Peyer's patch (tissue), 4 donors: ENCODE data around the gene ESYT3. TPM values are rescaled to one million over a fixed set of nuclear protein-coding genes. Genes with fewer than 3 reads are reported as not detected.
"Not testable (repeated sequence)": the region's sequence is repeated elsewhere in the genome, so short reads cannot be mapped to it uniquely, and the experiment has no call there.

Experiments used
- DNase-seq, 3 donors: peaks; one replicate each; pipeline ENCODE4 v3.0.0-alpha.2; 2017 to 2019
- H3K27ac ChIP-seq, 4 donors: fragments of 200-600 bp; sonication (generic); one replicate each; pipeline ENCODE4 v1.5.1; 2016 to 2019
- H3K27me3 ChIP-seq, 2 donors: fragments of 200-600 bp; sonication (generic); one replicate each; pipeline ENCODE4 v1.5.1; 2019
- H3K36me3 ChIP-seq, 3 donors: fragments of 200-600 bp; sonication (generic); one replicate each; pipeline ENCODE4 v1.5.1; 2016 to 2019
- H3K4me1 ChIP-seq, 4 donors: fragments of 200-600 bp; sonication (generic); one replicate each; pipeline ENCODE4 v1.5.1; 2016 to 2019
- H3K4me3 ChIP-seq, 4 donors: fragments of 200-600 bp; sonication (generic); 1 replicate in 3 of 4; 2 replicates in 1 of 4; pipeline ENCODE4 v1.5.1; 2016 to 2019; ENCODE audit warnings: mild to moderate bottlenecking in 1 of 4
- H3K9me3 ChIP-seq, 4 donors: fragments of 200-600 bp; sonication (generic); one replicate each; pipeline ENCODE4 v1.5.1; 2016 to 2019; ENCODE audit warnings: mild to moderate bottlenecking in 1 of 4
- POLR2A ChIP-seq, 2 donors: fragments of 450-650 bp; IDR thresholded peaks; one replicate each; pipeline ENCODE4 v1.5.1; 2017; ENCODE audit warnings: antibody characterized with exemption in 2 of 2, mild to moderate bottlenecking in 2 of 2, moderate library complexity in 2 of 2
- total RNA-seq, 4 donors: library from RNA; depleted of rRNA; stranded (reverse); fragments of >200 nt; gene quantifications; one replicate each; pipeline ENCODE4 v1.1.0, GENCODE V29; 2016
- TF ChIP-seq, protein P1 (sequence below), 6 experiments: fragments of 450-650 bp in 4 of 6; fragments of 200-600 bp in 2 of 6; sonication (generic) in 1 of 6; IDR thresholded peaks; one replicate each; pipeline ENCODE4 v1.5.1; 2017 to 2019; ENCODE audit warnings: antibody characterized with exemption in 6 of 6, mild to moderate bottlenecking in 3 of 6, moderate library complexity in 1 of 6

ESYT3 gene
- total RNA-seq, 4 donors from 2014 or later, result 0.35 to 2.5 (median 1.5) TPM

DNA sequence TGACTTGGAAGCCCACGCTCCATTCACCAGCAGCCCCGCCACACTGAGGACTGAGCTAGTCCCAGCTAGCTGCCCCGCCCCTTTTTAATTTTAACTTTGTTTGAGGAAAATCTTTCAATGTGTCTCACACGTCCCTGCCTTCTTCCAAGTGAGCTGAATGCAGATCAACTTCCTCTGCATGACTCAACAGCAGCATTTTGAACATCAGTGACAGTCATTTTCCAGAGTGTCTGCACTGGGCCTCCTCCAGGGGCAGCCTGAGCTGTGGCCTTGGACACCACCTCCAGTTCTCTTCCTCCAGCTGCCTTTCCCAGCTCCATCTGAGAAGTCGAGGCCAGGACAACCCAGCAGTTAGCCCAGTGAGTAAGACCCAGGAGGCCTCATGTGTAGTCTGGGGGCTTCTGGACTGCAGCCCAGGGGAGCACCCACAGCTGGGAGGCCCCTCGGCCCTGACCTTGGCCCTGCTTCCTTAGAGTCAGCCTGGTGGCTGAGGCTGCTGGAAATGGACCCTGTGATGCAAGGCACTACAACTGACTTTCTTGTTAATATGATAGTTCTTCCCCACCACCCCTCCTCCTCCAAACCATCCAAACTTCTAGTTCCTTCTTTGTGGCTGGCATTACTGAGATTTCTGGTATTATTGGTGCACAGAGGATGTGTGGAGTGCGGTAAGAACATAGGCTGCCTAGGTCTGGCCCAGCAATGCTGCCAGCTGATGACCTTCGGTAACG, 21.4 kb upstream of the ESYT3 start:
- Histone ChIP-seq H3K36me3 (no peaks in the 10 kb centered on the region), H3K27ac (no peak overlapping the region), H3K9me3 (no peaks in the 10 kb centered on the region), H3K4me3 (no peak overlapping the region), H3K27me3 (no peaks in the 10 kb centered on the region), H3K4me1 (no peaks in the 10 kb centered on the region)
- TF ChIP-seq POLR2A (IDR thresholded peaks at IDR 0.05), result no peak
- TF ChIP-seq, protein P1, sequence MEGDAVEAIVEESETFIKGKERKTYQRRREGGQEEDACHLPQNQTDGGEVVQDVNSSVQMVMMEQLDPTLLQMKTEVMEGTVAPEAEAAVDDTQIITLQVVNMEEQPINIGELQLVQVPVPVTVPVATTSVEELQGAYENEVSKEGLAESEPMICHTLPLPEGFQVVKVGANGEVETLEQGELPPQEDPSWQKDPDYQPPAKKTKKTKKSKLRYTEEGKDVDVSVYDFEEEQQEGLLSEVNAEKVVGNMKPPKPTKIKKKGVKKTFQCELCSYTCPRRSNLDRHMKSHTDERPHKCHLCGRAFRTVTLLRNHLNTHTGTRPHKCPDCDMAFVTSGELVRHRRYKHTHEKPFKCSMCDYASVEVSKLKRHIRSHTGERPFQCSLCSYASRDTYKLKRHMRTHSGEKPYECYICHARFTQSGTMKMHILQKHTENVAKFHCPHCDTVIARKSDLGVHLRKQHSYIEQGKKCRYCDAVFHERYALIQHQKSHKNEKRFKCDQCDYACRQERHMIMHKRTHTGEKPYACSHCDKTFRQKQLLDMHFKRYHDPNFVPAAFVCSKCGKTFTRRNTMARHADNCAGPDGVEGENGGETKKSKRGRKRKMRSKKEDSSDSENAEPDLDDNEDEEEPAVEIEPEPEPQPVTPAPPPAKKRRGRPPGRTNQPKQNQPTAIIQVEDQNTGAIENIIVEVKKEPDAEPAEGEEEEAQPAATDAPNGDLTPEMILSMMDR (IDR thresholded peaks at IDR 0.05), result no peak
- no peak for DNase-seq

GRCh38 chr3:138416236-138416635, 18.2 kb upstream of the ESYT3 start:
- not testable (repeated sequence) for H3K9me3 ChIP-seq, DNase-seq, H3K27me3 ChIP-seq, H3K36me3 ChIP-seq, H3K4me1 ChIP-seq, H3K4me3 ChIP-seq, H3K27ac ChIP-seq

DNA sequence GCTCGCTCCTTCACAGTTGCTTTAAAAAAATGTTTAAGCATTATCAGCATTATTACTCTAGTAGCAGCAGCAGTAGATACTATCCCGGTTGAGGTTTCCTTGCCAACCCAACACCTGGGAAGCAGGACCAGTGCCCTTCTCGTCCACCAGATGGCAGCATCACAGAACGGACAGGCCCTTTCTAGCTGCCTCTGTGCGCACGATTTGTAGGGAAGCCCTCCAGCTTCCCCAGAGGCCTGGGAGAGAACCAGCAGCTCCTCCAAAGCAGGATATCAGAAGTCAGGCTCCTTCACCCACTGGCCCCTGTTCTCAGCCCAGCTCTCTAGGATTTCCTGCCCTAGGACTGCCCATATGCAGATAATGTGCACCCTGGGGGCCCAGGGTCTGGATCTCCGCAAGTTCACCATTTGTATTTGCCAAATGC, 16.8 kb upstream of the ESYT3 start:
- TF ChIP-seq, protein P1 (IDR thresholded peaks at IDR 0.05), result peak; percentile 33 to 81 (median 77)
- TF ChIP-seq POLR2A (IDR thresholded peaks at IDR 0.05), result no peak

GRCh38 chr3:138418601-138419206, 15.7 kb upstream of the ESYT3 start:
- Histone ChIP-seq H3K27me3 (no peaks in the 10 kb centered on the region), H3K9me3 (no peaks in the 10 kb centered on the region), H3K4me3 (no peak overlapping the region), H3K4me1 (no peaks in the 10 kb centered on the region), H3K36me3 (no peaks in the 10 kb centered on the region), H3K27ac (no peak overlapping the region)
- TF ChIP-seq POLR2A (IDR thresholded peaks at IDR 0.05), result no peak
- TF ChIP-seq, protein P1 (IDR thresholded peaks at IDR 0.05), result no peak
- DNase-seq, result no peak

More for the DNA sequence above, 16.8 kb upstream of the ESYT3 start:
- Histone ChIP-seq H3K9me3 (no peaks in the 10 kb centered on the region), H3K4me3 (no peak overlapping the region), H3K36me3 (no peaks in the 10 kb centered on the region), H3K27me3 (no peaks in the 10 kb centered on the region), H3K4me1 (no peaks in the 10 kb centered on the region), H3K27ac (no peak overlapping the region)
- peak; percentile 49 to 87 (median 70) for DNase-seq

DNA sequence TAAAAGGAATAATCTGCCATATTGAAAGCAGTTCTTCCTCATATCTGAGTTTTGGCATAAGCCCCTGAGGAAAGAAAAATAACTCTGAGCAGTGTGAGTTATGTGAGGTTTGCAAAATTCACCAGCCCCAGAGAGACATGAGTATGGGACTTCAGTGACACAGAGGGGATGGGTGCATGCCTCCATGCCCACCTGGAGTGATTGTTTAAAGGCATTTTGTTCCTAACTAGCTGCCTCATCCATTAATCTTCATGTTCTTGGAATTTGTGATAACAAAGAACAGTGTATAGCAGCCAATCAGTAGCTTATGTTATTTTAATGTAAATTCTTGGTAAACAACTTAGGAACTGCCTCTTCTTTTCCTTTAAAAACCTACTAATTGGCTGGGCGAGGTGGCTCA, 11.1 kb upstream of the ESYT3 start:
- H3K4me1 ChIP-seq, result no peaks in the 10 kb centered on the region
- H3K36me3 ChIP-seq, result no peaks in the 10 kb centered on the region
- H3K27me3 ChIP-seq, result no peaks in the 10 kb centered on the region
- no peak for TF ChIP-seq POLR2A (IDR thresholded peaks at IDR 0.05)
- TF ChIP-seq, protein P1 (IDR thresholded peaks at IDR 0.05), result no peak
- no peak overlapping the region for H3K27ac ChIP-seq
- DNase-seq, result no peak
- no peaks in the 10 kb centered on the region for H3K9me3 ChIP-seq
- H3K4me3 ChIP-seq, result no peak overlapping the region

DNA sequence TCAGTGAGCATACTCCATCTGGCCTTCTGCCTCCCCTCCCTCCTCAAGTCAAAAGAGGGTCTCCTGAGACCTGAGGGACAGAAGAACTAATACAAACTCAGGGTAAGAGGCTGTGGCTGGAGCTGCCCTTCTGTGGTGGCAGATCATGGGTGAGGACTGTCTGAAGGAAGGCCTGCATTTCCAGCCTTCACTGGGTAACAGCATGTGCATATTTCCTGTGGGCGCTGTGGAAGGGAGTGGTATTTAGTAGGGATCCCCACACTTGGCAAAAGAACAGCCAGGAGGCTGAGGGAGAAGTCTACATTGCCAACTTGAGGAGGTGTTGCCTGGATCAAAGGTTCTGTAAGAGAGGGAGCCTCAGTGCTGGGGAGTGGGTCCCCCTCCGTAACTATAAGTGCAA, 10.1 kb upstream of the ESYT3 start:
- Histone ChIP-seq H3K27ac (no peak overlapping the region), H3K36me3 (no peaks in the 10 kb centered on the region), H3K4me1 (no peaks in the 10 kb centered on the region), H3K27me3 (no peaks in the 10 kb centered on the region), H3K4me3 (no peak overlapping the region), H3K9me3 (no peaks in the 10 kb centered on the region)
- no peak for DNase-seq
- no peak for TF ChIP-seq POLR2A (IDR thresholded peaks at IDR 0.05)
- TF ChIP-seq, protein P1 (IDR thresholded peaks at IDR 0.05), result no peak
